Mesenchymal stem cell (in vitro differentiated cells and primary cell): ENCODE results near the gene SLC23A2.

ENCODE experiments used
- DNase-seq: peaks from one replicate; pipeline ENCODE4 v3.0.0-alpha.2; 2013
- H2AFZ ChIP-seq: one replicate; pipeline ENCODE4 v1.6.1; 2013; ENCODE audit warnings: low read depth, mild to moderate bottlenecking, control low read depth, inconsistent platforms, low read length, moderate library complexity
- H2AK5ac ChIP-seq: 2 replicates; pipeline ENCODE4 v1.6.1; 2013; ENCODE audit warnings: low read length, moderate library complexity, mild to moderate bottlenecking, inconsistent platforms; ENCODE audit not compliant: severe bottlenecking
- H2BK120ac ChIP-seq: one replicate; pipeline ENCODE4 v1.6.1; 2013; ENCODE audit warnings: low read depth, mild to moderate bottlenecking, inconsistent platforms, low read length, moderate library complexity
- H2BK12ac ChIP-seq, 2 experiments: one replicate each; pipeline ENCODE4 v1.6.1; 2013; ENCODE audit warnings: inconsistent platforms in 2 of 2, low read length in 2 of 2, mild to moderate bottlenecking in 2 of 2, moderate library complexity in 2 of 2, control low read depth in 1 of 2
- H2BK15ac ChIP-seq: one replicate; pipeline ENCODE4 v1.6.1; 2013; ENCODE audit warnings: mild to moderate bottlenecking, low read depth, inconsistent platforms; ENCODE audit not compliant: poor library complexity, severe bottlenecking
- H2BK5ac ChIP-seq: 2 replicates; pipeline ENCODE4 v1.6.1; 2013; ENCODE audit warnings: low read depth, mild to moderate bottlenecking, low read length, control low read depth, inconsistent platforms; ENCODE audit not compliant: poor library complexity, severe bottlenecking
- H3K14ac ChIP-seq, 2 experiments: one replicate each; pipeline ENCODE4 v1.6.1; 2013; ENCODE audit warnings: inconsistent platforms in 2 of 2, low read length in 2 of 2, control low read depth in 1 of 2, mild to moderate bottlenecking in 1 of 2, moderate library complexity in 1 of 2
- H3K18ac ChIP-seq, 2 experiments: one replicate each; pipeline ENCODE4 v1.6.1; 2013; ENCODE audit warnings: inconsistent platforms in 2 of 2, low read length in 2 of 2, control low read depth in 1 of 2, low read depth in 1 of 2, mild to moderate bottlenecking in 1 of 2
- H3K23ac ChIP-seq, 2 experiments: one replicate each; pipeline ENCODE4 v1.6.1; 2013; ENCODE audit warnings: inconsistent platforms in 2 of 2, low read length in 2 of 2, mild to moderate bottlenecking in 2 of 2, moderate library complexity in 2 of 2, control low read depth in 1 of 2
- H3K27ac ChIP-seq: 2 replicates; pipeline ENCODE4 v1.5.1; 2013; ENCODE audit warnings: mild to moderate bottlenecking, moderate library complexity, low read length, control low read depth, inconsistent platforms; ENCODE audit not compliant: poor library complexity, severe bottlenecking
- H3K27me3 ChIP-seq, 2 experiments: 2 replicates each; pipeline versions ENCODE4 v1.6.1 to v1.7.0; 2013; ENCODE audit warnings: low read length in 2 of 2, mild to moderate bottlenecking in 2 of 2, moderate library complexity in 2 of 2, control low read depth in 1 of 2, inconsistent platforms in 1 of 2; ENCODE audit not compliant: control insufficient read depth in 1 of 2, insufficient read depth in 1 of 2
- H3K36me3 ChIP-seq, 2 experiments: 2 replicates each; pipeline versions ENCODE4 v1.6.1 to v1.7.0; 2013; ENCODE audit warnings: low read length in 2 of 2, control low read depth in 1 of 2, inconsistent platforms in 1 of 2, low read depth in 1 of 2, mild to moderate bottlenecking in 1 of 2; ENCODE audit not compliant: insufficient read depth in 2 of 2, control insufficient read depth in 1 of 2
- H3K4ac ChIP-seq, 2 experiments: one replicate each; pipeline ENCODE4 v1.6.1; 2013; ENCODE audit warnings: inconsistent platforms in 2 of 2, low read length in 2 of 2, mild to moderate bottlenecking in 2 of 2, moderate library complexity in 2 of 2, control low read depth in 1 of 2, low read depth in 1 of 2
- H3K4me1 ChIP-seq: 2 replicates; pipeline ENCODE4 v1.6.1; 2013; ENCODE audit warnings: low read depth, low read length, control low read depth; ENCODE audit not compliant: control insufficient read depth, insufficient read depth
- H3K4me2 ChIP-seq: 2 replicates; pipeline ENCODE4 v1.6.1; 2013; ENCODE audit warnings: low read length, mild to moderate bottlenecking, inconsistent platforms; ENCODE audit not compliant: poor library complexity, severe bottlenecking
- H3K4me3 ChIP-seq, 2 experiments: 2 replicates each; pipeline versions ENCODE4 v1.5.1 to v1.7.0; 2013; ENCODE audit warnings: low read length in 2 of 2, mild to moderate bottlenecking in 2 of 2, control low read depth in 1 of 2, low read depth in 1 of 2; ENCODE audit not compliant: insufficient read depth in 1 of 2
- H3K79me1 ChIP-seq: replicated peaks from 2 replicates; pipeline ENCODE4 v1.6.1; 2013; ENCODE audit warnings: mild to moderate bottlenecking, control low read depth, low read length, inconsistent platforms; ENCODE audit not compliant: poor library complexity, severe bottlenecking
- H3K9ac ChIP-seq: 2 replicates; pipeline ENCODE4 v1.7.0; 2013; ENCODE audit warnings: mild to moderate bottlenecking, low read length, moderate library complexity
- H3K9me3 ChIP-seq: 2 replicates; pipeline ENCODE4 v1.7.0; 2013; ENCODE audit warnings: mild to moderate bottlenecking, low read length; ENCODE audit not compliant: control insufficient read depth
- H4K8ac ChIP-seq: one replicate; pipeline ENCODE4 v1.6.1; 2013; ENCODE audit warnings: inconsistent platforms, mild to moderate bottlenecking, low read length, moderate library complexity
- H4K91ac ChIP-seq: one replicate; pipeline ENCODE4 v1.6.1; 2013; ENCODE audit warnings: mild to moderate bottlenecking, low read length, inconsistent platforms
- WGBS: methylation state at CpG from one replicate; pipeline ENCODE4 v1.1.7; 2013; ENCODE audit warnings: mixed read lengths; 5-methylcytosine and 5-hydroxymethylcytosine counted together

The SLC23A2 gene

DNA sequence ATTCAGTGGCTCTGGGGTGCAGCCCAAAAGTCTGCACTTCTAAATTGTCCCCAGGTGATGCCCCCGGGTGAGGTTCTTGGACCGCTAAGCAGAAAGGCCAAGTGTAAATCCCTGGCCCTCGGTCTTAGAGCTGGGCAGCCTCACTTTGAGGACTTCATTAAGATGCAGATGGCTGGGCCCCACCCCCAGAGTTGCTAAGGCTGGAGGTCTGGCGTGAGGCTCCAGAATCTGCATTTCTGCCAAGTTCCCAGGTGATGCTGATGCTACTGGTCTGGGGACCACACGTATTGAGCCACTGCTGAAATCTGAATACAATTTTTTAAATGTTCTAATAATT, 735 bp upstream of the SLC23A2 start:
- Histone ChIP-seq H3K27me3 (no peaks in the 10 kb centered on the region), H3K4ac (no peak overlapping the region), H3K18ac (no peak overlapping the region), H3K36me3 (no peaks in the 10 kb centered on the region), H2BK120ac (no peak overlapping the region), H3K4me2 (peak overlapping the region; percentile 100), H3K23ac (no peak overlapping the region), H3K14ac (no peak overlapping the region), H4K8ac (no peak overlapping the region), H2BK12ac (no peak overlapping the region), H2AFZ (no peak overlapping the region), H2BK5ac (no peak overlapping the region), H3K79me1 (peaks cover 10% of the 10 kb centered on the region), H3K4me1 (peaks cover 10% of the 10 kb centered on the region), H3K9me3 (no peaks in the 10 kb centered on the region), H2BK15ac (no peak overlapping the region), H3K9ac (peak overlapping the region; percentile 85), H4K91ac (no peak overlapping the region), H3K4me3 (peak overlapping the region in 1 of 2 experiments; percentile 88), H2AK5ac (no peak overlapping the region), H3K27ac (no peak overlapping the region)
- no peak for DNase-seq
- WGBS: 29% methylated on average over 4 of the region's 5 CpGs

DNA sequence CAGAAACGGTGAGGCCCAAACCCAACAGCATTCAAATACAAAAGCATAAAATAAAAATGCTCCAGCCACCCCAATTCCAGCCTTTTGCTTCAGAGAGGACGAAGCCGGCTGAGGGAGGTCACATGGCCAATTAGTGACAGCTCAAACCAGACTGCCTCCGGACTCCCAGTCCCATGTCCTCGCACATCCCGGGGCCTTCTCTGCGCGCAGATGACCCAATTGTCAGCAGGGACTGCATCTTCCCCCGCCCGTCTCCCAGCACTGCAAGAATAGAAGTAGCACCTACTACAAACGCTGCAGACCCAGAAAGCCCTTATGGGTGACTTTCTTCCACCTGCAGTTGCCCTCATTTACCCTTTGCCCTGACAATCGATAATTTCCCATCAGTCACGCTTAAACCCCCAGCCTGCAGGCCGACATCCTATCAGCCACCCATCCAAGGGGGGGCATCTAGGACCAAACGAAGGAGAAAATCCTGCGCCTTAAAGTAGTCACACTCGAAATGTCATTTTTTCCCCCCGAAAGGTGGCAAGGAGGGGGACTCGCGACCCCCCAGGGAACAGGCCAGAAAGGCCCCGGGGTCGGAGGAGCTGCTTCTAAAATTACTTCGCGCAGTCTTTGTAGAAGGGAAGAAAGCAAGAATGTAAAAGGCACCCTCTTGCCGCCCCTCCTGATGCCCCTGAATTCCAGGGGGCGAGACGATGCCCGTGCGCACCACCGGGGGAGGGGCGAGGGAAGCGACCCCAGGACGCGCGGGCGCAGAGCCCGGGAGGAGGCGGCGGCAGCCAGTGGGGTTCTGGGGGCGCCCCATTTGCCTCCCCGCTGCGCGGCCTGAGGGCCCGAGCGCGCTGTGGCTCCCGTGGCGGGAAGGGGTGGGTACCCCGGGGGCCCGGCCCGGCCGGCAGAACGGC, 792 bp downstream of the SLC23A2 start:
- H3K18ac ChIP-seq: peak overlapping the region in 1 of 2 experiments; percentile 52
- no peak overlapping the region for H4K8ac ChIP-seq
- H3K14ac ChIP-seq: no peak overlapping the region
- H3K4me1 ChIP-seq: peaks cover 10% of the 10 kb centered on the region
- H3K23ac ChIP-seq: peak overlapping the region in 1 of 2 experiments; percentile 20
- no peak overlapping the region for H3K27ac ChIP-seq
- no peak overlapping the region for H2BK15ac ChIP-seq
- H3K4me3 ChIP-seq: peak overlapping the region; percentile 84 to 93
- DNase-seq: peak; percentile 30
- no peak overlapping the region for H2BK5ac ChIP-seq
- H3K4ac ChIP-seq: peak overlapping the region in 1 of 2 experiments; percentile 7
- no peak overlapping the region for H2BK12ac ChIP-seq
- no peak overlapping the region for H2AK5ac ChIP-seq
- H4K91ac ChIP-seq: no peak overlapping the region
- no peaks in the 10 kb centered on the region for H3K36me3 ChIP-seq
- H3K9me3 ChIP-seq: no peaks in the 10 kb centered on the region
- H3K4me2 ChIP-seq: peak overlapping the region; percentile 97
- no peaks in the 10 kb centered on the region for H3K27me3 ChIP-seq
- H2AFZ ChIP-seq: peak overlapping the region; percentile 47
- WGBS: 12% methylated on average over 50 of the region's 53 CpGs
- peaks cover 21% of the 10 kb centered on the region for H3K79me1 ChIP-seq
- peak overlapping the region; percentile 87 for H3K9ac ChIP-seq
- no peak overlapping the region for H2BK120ac ChIP-seq

DNA sequence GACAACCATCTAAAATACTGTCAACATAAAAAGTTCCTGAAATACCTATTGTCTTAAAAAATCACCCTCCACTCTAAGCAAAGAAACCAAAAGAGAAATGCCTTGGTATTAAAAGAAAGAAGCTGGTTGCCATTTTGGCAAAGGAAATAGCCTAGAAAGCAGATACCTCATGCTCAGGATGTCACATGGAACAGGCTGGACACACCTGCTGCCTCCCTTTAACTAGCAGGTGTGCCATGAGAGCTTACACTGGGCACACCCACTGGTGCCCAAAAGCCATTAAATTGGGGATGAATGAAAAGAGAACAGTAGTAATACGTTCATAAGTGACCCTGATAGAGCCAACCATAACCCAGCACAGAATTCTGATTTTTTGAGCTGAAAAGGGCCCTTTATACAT, 1.5 kb downstream of the SLC23A2 start:
- Histone ChIP-seq H3K27ac (no peak overlapping the region), H3K14ac (no peak overlapping the region), H3K18ac (no peak overlapping the region), H3K23ac (peak overlapping the region in 1 of 2 experiments; percentile 43), H2AFZ (no peak overlapping the region), H4K91ac (no peak overlapping the region), H2BK5ac (no peak overlapping the region), H2BK120ac (no peak overlapping the region), H2BK15ac (no peak overlapping the region), H3K79me1 (peaks cover 23% of the 10 kb centered on the region), H3K9ac (peak overlapping the region; percentile 87), H2AK5ac (no peak overlapping the region), H3K4me2 (no peak overlapping the region), H3K27me3 (no peaks in the 10 kb centered on the region), H3K4me3 (peak overlapping the region in 1 of 2 experiments; percentile 93), H3K4me1 (peaks cover 10% of the 10 kb centered on the region), H3K9me3 (no peaks in the 10 kb centered on the region), H3K4ac (no peak overlapping the region), H4K8ac (no peak overlapping the region), H2BK12ac (no peak overlapping the region), H3K36me3 (no peaks in the 10 kb centered on the region)
- WGBS: 82% methylated on average over 1 of the region's 1 CpG
- no peak for DNase-seq

DNA sequence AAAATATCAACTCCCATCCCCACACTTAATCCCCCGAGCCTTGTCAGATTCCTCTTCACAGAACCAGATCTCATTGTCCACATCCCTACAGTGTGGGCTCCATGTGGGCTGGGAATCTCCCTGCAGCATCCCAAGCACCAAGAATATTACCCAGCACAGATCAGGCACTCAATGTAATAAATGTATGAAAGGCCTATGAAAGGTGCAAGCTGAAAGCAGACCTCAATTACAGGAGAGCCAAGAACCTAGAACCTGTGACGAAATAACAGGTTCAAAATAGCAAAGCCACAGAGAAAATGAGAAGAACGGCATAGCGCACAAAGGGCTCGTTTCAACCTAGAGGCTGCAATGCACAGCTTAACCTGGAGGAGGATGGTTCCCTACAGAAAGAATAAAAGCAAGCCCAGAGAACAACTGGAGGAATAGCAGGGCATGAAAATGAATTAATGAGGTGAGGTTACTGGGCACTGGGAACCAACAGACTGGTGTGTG, 3.1 kb downstream of the SLC23A2 start:
- no peak overlapping the region for H3K4ac ChIP-seq

More for the DNA sequence above, 3.1 kb downstream of the SLC23A2 start:
- H3K9me3 ChIP-seq: no peaks in the 10 kb centered on the region
- H3K27me3 ChIP-seq: no peaks in the 10 kb centered on the region
- H2BK120ac ChIP-seq: no peak overlapping the region
- H2AFZ ChIP-seq: no peak overlapping the region
- no peak overlapping the region for H3K9ac ChIP-seq
- DNase-seq: no peak
- H2AK5ac ChIP-seq: no peak overlapping the region
- H2BK12ac ChIP-seq: no peak overlapping the region
- no peak overlapping the region for H3K23ac ChIP-seq
- no peak overlapping the region for H2BK15ac ChIP-seq
- no peak overlapping the region for H2BK5ac ChIP-seq
- H3K36me3 ChIP-seq: no peaks in the 10 kb centered on the region
- H3K4me2 ChIP-seq: no peak overlapping the region
- H3K4me1 ChIP-seq: peaks cover 10% of the 10 kb centered on the region
- peaks cover 31% of the 10 kb centered on the region for H3K79me1 ChIP-seq
- WGBS: 92% methylated on average over 5 of the region's 5 CpGs
- no peak overlapping the region for H3K14ac ChIP-seq
- H3K27ac ChIP-seq: no peak overlapping the region
- no peak overlapping the region for H3K4me3 ChIP-seq
- no peak overlapping the region for H3K18ac ChIP-seq
- no peak overlapping the region for H4K8ac ChIP-seq
- no peak overlapping the region for H4K91ac ChIP-seq
